GM10248 (cell line): ENCODE data around the gene SAMHD1.

Experiments used
- CTCF ChIA-PET: fragments of 300-600 bp; sonication (Branson Sonifier 250); formaldehyde crosslinking; extraction: SDS; loops from one replicate; lab custom pipeline; 2021; ENCODE audit warnings: antibody characterized with exemption; lab: Yijun Ruan, JAX
- POLR2A ChIA-PET: fragments of 350-650 bp; sonication (Branson Sonifier 250); formaldehyde crosslinking; extraction: SDS; loops from one replicate; lab custom pipeline; 2020; ENCODE audit warnings: antibody characterized with exemption; lab: Yijun Ruan, JAX
- DNase-seq: peaks from one replicate; pipeline ENCODE4 v3.0.0; 2012; ENCODE audit errors: extremely low spot score
- TF ChIP-seq, protein P1 (sequence below): IDR thresholded peaks from 2 replicates; pipeline ENCODE4 v1.5.1; 2012; ENCODE audit warnings: mild to moderate bottlenecking, low read depth; ENCODE audit errors: extremely low read depth, missing control alignments, control extremely low read depth

The SAMHD1 gene

DNA sequence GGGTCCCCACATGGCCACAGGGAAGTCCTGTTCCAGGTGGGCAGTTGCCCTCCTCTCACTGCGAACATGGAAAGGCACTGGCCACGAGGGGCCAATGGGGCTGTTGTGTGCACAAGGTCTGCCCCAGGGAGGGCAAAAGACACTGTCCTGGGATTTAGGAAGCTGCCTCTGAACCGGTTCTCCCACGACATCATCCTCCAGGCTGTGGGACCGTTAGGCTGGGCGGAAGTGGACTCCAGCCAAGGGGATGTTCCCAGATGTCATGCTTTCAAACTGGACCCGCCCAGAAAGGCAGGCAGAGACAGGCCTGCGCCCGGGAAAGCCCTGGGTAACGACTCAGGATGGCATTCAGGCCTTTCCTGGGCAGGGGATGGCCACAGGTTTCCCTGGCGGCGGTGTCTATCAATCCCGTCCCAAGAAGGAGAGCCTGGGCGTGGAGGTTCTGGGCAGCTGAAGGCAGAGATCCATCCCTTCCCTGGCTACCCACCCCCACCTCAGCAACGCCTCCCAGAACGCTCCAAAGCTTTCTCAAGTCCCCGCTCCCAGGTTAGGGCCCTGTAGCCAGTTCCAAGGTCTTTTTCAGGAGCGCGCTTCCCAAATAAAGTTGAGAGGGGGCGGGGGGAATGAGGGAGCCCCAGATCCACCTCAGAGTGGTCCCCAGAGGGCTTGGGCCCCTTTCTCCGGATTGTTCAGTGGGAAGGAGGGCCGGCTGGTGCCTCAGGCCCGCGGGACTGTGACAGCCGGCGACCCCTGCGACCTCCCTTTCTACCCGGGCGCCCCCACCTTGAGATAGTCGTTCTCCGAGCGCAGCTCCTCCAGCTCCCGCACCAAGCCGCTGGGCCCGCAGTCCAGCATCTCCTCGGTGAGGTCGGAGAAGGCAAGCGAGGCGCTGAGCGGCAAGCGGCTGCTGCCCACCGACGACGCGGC is 89.4 kb downstream of the SAMHD1 start:
- CTCF ChIA-PET = interaction anchor here (1.5 to 6.6 kb wide), 7 partner anchors 10 to 249 kb away, joined by 4 to 52 read pairs (median 10); no protein-coding TSS in a partner anchor
- no peak for DNase-seq
- TF ChIP-seq, protein P1, sequence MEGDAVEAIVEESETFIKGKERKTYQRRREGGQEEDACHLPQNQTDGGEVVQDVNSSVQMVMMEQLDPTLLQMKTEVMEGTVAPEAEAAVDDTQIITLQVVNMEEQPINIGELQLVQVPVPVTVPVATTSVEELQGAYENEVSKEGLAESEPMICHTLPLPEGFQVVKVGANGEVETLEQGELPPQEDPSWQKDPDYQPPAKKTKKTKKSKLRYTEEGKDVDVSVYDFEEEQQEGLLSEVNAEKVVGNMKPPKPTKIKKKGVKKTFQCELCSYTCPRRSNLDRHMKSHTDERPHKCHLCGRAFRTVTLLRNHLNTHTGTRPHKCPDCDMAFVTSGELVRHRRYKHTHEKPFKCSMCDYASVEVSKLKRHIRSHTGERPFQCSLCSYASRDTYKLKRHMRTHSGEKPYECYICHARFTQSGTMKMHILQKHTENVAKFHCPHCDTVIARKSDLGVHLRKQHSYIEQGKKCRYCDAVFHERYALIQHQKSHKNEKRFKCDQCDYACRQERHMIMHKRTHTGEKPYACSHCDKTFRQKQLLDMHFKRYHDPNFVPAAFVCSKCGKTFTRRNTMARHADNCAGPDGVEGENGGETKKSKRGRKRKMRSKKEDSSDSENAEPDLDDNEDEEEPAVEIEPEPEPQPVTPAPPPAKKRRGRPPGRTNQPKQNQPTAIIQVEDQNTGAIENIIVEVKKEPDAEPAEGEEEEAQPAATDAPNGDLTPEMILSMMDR = no peak
- POLR2A ChIA-PET = no interaction called here

DNA sequence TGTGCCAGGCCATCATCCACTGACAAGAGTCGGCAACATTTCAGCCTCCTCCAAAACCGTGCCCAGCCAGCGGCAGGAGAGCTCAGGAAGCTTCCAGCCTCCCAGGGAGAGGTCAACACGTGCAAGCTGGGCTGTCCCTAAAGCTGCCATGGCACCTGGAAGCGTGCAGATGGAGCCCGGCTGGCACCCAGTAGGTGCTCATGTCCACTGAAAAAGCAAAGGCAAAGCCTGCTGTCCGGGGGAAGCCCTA is 90.0 kb downstream of the SAMHD1 start:
- CTCF ChIA-PET = interaction anchor here (1.3 to 6.6 kb wide), 5 partner anchors 9 to 53 kb away, joined by 4 to 52 read pairs (median 10); no protein-coding TSS in a partner anchor

DNA sequence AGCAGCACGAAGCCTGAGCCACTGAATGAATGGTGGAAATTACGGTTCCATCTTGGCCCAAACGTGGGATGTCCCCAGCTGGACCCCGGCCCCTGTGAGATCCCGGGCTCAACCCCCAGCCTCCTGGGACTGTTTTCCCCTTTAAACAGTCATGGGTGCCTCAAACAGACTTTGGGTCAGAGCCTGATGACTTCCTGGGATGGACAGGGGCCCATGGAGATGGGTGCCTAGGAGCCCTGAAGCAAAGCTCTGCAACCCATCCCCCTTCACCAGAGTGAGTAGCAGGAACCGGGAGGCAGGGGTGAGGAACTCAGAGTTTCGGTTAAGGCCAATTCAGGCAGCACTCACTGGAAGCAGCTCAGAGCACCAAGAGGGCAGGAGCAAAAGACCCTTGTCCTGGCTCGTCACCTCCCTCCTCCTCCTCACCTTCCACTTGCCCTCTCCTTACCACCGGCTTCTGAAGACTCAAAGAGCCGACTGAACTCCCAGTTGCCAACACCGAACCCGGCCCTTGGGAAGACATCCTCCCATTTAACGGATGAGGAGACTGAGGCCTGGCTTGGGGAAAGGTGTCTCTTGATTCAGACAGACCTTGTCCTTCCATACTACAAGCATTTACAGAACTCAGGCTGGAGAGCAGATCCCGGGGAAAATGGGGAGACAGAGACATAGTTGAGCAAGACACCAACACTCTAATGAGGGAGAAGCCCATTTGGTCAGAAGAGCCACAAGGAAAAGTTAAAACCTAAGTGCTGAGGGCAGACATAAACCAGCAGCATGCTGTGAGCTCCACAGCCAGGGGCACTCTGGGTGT is 90.5 kb downstream of the SAMHD1 start:
- TF ChIP-seq, protein P1 = no peak
- no peak for DNase-seq
- CTCF ChIA-PET = interaction anchor here (1.0 to 6.6 kb wide), 5 partner anchors 9 to 53 kb away, joined by 3 to 52 read pairs (median 7); no protein-coding TSS in a partner anchor
- POLR2A ChIA-PET = no interaction called here

More for the DNA sequence above, 90.0 kb downstream of the SAMHD1 start:
- TF ChIP-seq, protein P1 = no peak
- POLR2A ChIA-PET = no interaction called here
- DNase-seq = no peak

DNA sequence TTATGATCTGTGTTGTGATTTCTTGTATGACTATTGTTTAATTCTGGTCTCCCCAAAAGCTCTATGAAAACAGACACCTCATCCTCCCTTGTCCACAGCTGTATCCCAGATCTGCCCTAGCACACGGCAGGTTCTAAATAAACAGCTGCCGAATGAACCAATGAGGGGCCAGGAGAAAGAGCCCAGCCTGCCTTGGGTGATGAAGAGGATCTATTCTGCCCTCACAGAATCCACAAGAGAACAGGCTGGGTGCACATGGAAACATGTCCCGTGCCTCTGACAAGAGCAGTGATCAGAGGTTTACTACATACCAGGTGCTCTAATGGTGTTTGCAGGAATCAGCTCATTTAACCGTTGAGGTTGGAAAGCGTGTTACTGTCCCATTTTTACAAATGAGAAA is 91.2 kb downstream of the SAMHD1 start:
- no peak for DNase-seq
- POLR2A ChIA-PET = interaction anchor here (0.6 kb wide), 1 partner anchor 31 kb away, joined by 6 read pairs; no protein-coding TSS in a partner anchor
- CTCF ChIA-PET = interaction anchor here (1.0 to 6.6 kb wide), 3 partner anchors 9 to 52 kb away, joined by 3 to 52 read pairs (median 7); no protein-coding TSS in a partner anchor
- TF ChIP-seq, protein P1 = no peak

DNA sequence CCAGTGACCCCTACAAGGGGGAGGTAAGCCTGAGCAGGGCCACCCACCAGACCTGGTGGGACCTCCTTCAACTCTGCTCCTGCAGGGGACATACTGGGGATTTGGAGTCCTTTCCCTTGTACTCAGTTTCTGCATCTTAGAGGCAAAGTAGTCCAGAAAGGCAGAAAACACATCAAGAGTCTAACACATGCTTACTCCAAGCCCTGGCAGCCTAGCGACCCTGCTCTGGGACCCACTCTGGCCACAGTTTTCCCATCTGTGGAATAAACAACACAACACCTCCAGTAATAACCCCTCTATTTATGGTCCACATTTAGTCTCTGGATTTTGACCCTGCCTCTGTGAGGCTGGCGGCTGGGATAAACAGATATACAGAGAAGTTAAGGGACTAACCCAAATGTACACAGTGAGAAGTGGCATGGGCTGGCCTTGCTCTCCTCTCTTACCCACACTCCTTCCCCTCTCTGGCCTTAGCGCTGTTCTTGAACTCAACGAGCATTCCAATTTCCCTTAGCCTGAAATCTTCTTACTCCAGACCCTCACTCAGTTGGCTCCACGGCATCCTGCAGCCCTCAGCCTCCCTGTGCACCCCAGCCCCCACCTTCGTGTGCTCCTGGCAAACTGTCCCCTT is 91.7 kb downstream of the SAMHD1 start:
- no peak for DNase-seq
- CTCF ChIA-PET = interaction anchor here (1.0 to 6.6 kb wide), 3 partner anchors 8 to 51 kb away, joined by 3 to 52 read pairs (median 8); no protein-coding TSS in a partner anchor
- TF ChIP-seq, protein P1 = no peak
- POLR2A ChIA-PET = interaction anchor here (0.6 kb wide), 1 partner anchor 30 kb away, joined by 6 read pairs; no protein-coding TSS in a partner anchor

DNA sequence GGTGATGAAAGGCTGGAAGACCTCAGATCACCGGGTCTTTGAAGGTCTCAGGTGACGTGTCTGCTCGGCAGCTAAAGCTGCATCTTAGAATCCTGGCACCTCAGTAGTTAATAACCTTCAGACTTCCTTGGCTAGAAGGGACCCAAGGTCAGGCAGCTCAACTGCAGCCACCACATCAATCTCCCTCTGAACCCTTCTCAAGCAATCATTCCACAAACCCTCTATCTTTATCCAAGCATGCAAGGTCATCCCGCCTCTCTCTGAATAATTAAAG is 92.3 kb downstream of the SAMHD1 start:
- ChIA-PET CTCF (interaction anchor here (1.2 to 6.6 kb wide), 3 partner anchors 17 to 51 kb away, joined by 6 to 52 read pairs (median 8); no protein-coding TSS in a partner anchor), POLR2A (no interaction called here)
- DNase-seq = no peak
- TF ChIP-seq, protein P1 = no peak
